ENCODE results near the gene GPX4. TPM values are rescaled to one million over a fixed set of nuclear protein-coding genes. Genes with fewer than 3 reads are reported as not detected.

GPX4 gene
- total and polyA plus RNA-seq, 2 experiments from 2014 or later: 351 to 573 TPM

DNA sequence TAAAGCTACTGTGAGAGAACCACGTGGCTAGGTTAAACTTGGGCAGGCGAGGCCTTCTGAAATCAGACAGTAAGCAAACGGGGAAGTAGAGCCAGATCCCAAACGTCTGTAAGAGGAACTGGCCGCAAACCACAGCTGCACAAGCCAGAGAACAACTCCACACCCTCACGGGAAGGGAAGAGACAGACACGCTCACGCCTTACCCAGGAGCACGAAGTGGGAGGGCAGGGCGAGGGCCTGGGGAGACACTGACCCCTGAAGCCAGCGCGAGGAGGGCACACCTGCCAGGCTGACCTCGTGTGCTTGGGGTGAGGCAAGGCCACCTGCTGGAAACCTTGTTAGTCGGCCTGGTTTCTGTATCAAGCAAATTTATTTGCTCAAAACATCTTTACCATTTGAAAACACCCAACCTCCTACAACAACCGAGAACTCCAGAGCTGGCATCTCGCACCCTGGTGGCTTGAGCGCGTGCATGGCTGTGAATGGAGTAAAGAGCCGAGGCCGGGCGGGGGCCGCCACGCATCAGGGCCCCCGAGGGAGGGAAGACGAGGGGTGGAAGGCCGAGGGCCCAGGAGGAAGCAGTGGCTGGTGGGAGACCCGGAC lies 15.9 kb upstream of the GPX4 start:
- Histone ChIP-seq H3F3A (replicated peaks; ENCODE audit: low read depth) (peaks cover 32% of the 10 kb centered on the region; the same call in 1 of the 2 replicates), H3K27ac (ENCODE audit: low read depth) (0 out of 2 replicates have a peak overlapping the region, but pooled peaks have one; percentile 45), H3K36me3 (ENCODE audit: insufficient read depth) (peaks cover 9% of the 10 kb centered on the region; the same call in 1 of the 2 replicates), H3K4me3 (no peak overlapping the region), H3K79me2 (replicated peaks; ENCODE audit: insufficient read depth) (peaks cover 1% of the 10 kb centered on the region), H3K27me3 (ENCODE audit: insufficient read depth) (no peaks in the 10 kb centered on the region), H3K4me2 (no peak overlapping the region), H3K9me2 (ENCODE audit: insufficient read depth) (no peaks in the 10 kb centered on the region), H2AFZ (no peak overlapping the region), H4K20me1 (replicated peaks; ENCODE audit: insufficient read depth) (peaks cover 9% of the 10 kb centered on the region), H3K4me1 (ENCODE audit: insufficient read depth) (no peaks in the 10 kb centered on the region)
- DNase-seq (ENCODE audit: low spot score) (no peak), ATAC-seq (no peak)
- Mint-ChIP-seq H3K27ac (no peak overlapping the region), H3K27me3 (ENCODE audit: insufficient read depth, low read depth, poor library complexity) (peaks cover 16% of the 10 kb centered on the region), H3K4me1 (no peaks in the 10 kb centered on the region), H3K36me3 (ENCODE audit: low read depth) (peaks cover 56% of the 10 kb centered on the region), H3K9me3 (no peaks in the 10 kb centered on the region; the same call in 2 of the 3 replicates), H3K4me3 (no peak overlapping the region; the same call in 2 of the 3 replicates)
- TF ChIP-seq CREB1 (CRISPR knock-in tag; IDR thresholded peaks at IDR 0.05; ENCODE audit: low read depth) (no peak), EZH2 (IDR thresholded peaks at IDR 0.05; ENCODE audit: low read depth, unreplicated experiment) (no peak), POLR2AphosphoS5 (IDR thresholded peaks at IDR 0.05; ENCODE audit: low read depth) (no peak), ZNF331 (CRISPR knock-in tag; IDR thresholded peaks at IDR 0.05; ENCODE audit: low read depth) (no peak), ZNF114 (CRISPR knock-in tag; IDR thresholded peaks at IDR 0.05) (no peak), JUNB (IDR thresholded peaks at IDR 0.05; ENCODE audit: unreplicated experiment) (no peak), EZH2phosphoT487 (IDR thresholded peaks at IDR 0.05; ENCODE audit: unreplicated experiment) (no peak), NANOG (IDR thresholded peaks at IDR 0.05; ENCODE audit: borderline replicate concordance) (no peak), STAT1 (IDR thresholded peaks at IDR 0.05; ENCODE audit: unreplicated experiment) (no peak)
- TF ChIP-seq, protein P1, sequence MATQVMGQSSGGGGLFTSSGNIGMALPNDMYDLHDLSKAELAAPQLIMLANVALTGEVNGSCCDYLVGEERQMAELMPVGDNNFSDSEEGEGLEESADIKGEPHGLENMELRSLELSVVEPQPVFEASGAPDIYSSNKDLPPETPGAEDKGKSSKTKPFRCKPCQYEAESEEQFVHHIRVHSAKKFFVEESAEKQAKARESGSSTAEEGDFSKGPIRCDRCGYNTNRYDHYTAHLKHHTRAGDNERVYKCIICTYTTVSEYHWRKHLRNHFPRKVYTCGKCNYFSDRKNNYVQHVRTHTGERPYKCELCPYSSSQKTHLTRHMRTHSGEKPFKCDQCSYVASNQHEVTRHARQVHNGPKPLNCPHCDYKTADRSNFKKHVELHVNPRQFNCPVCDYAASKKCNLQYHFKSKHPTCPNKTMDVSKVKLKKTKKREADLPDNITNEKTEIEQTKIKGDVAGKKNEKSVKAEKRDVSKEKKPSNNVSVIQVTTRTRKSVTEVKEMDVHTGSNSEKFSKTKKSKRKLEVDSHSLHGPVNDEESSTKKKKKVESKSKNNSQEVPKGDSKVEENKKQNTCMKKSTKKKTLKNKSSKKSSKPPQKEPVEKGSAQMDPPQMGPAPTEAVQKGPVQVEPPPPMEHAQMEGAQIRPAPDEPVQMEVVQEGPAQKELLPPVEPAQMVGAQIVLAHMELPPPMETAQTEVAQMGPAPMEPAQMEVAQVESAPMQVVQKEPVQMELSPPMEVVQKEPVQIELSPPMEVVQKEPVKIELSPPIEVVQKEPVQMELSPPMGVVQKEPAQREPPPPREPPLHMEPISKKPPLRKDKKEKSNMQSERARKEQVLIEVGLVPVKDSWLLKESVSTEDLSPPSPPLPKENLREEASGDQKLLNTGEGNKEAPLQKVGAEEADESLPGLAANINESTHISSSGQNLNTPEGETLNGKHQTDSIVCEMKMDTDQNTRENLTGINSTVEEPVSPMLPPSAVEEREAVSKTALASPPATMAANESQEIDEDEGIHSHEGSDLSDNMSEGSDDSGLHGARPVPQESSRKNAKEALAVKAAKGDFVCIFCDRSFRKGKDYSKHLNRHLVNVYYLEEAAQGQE (IDR thresholded peaks at IDR 0.05; ENCODE audit: unreplicated experiment): no peak
- TF ChIP-seq, protein P2, sequence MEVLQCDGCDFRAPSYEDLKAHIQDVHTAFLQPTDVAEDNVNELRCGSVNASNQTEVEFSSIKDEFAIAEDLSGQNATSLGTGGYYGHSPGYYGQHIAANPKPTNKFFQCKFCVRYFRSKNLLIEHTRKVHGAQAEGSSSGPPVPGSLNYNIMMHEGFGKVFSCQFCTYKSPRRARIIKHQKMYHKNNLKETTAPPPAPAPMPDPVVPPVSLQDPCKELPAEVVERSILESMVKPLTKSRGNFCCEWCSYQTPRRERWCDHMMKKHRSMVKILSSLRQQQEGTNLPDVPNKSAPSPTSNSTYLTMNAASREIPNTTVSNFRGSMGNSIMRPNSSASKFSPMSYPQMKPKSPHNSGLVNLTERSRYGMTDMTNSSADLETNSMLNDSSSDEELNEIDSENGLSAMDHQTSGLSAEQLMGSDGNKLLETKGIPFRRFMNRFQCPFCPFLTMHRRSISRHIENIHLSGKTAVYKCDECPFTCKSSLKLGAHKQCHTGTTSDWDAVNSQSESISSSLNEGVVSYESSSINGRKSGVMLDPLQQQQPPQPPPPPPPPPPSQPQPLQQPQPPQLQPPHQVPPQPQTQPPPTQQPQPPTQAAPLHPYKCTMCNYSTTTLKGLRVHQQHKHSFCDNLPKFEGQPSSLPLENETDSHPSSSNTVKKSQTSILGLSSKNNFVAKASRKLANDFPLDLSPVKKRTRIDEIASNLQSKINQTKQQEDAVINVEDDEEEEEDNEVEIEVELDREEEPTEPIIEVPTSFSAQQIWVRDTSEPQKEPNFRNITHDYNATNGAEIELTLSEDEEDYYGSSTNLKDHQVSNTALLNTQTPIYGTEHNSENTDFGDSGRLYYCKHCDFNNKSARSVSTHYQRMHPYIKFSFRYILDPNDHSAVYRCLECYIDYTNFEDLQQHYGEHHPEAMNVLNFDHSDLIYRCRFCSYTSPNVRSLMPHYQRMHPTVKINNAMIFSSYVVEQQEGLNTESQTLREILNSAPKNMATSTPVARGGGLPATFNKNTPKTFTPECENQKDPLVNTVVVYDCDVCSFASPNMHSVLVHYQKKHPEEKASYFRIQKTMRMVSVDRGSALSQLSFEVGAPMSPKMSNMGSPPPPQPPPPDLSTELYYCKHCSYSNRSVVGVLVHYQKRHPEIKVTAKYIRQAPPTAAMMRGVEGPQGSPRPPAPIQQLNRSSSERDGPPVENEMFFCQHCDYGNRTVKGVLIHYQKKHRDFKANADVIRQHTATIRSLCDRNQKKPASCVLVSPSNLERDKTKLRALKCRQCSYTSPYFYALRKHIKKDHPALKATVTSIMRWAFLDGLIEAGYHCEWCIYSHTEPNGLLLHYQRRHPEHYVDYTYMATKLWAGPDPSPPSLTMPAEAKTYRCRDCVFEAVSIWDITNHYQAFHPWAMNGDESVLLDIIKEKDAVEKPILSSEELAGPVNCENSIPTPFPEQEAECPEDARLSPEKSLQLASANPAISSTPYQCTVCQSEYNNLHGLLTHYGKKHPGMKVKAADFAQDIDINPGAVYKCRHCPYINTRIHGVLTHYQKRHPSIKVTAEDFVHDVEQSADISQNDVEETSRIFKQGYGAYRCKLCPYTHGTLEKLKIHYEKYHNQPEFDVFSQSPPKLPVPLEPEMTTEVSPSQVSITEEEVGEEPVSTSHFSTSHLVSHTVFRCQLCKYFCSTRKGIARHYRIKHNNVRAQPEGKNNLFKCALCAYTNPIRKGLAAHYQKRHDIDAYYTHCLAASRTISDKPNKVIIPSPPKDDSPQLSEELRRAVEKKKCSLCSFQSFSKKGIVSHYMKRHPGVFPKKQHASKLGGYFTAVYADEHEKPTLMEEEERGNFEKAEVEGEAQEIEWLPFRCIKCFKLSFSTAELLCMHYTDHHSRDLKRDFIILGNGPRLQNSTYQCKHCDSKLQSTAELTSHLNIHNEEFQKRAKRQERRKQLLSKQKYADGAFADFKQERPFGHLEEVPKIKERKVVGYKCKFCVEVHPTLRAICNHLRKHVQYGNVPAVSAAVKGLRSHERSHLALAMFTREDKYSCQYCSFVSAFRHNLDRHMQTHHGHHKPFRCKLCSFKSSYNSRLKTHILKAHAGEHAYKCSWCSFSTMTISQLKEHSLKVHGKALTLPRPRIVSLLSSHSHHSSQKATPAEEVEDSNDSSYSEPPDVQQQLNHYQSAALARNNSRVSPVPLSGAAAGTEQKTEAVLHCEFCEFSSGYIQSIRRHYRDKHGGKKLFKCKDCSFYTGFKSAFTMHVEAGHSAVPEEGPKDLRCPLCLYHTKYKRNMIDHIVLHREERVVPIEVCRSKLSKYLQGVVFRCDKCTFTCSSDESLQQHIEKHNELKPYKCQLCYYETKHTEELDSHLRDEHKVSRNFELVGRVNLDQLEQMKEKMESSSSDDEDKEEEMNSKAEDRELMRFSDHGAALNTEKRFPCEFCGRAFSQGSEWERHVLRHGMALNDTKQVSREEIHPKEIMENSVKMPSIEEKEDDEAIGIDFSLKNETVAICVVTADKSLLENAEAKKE (CRISPR knock-in tag; IDR thresholded peaks at IDR 0.05): no peak
- TF ChIP-seq, protein P3, sequence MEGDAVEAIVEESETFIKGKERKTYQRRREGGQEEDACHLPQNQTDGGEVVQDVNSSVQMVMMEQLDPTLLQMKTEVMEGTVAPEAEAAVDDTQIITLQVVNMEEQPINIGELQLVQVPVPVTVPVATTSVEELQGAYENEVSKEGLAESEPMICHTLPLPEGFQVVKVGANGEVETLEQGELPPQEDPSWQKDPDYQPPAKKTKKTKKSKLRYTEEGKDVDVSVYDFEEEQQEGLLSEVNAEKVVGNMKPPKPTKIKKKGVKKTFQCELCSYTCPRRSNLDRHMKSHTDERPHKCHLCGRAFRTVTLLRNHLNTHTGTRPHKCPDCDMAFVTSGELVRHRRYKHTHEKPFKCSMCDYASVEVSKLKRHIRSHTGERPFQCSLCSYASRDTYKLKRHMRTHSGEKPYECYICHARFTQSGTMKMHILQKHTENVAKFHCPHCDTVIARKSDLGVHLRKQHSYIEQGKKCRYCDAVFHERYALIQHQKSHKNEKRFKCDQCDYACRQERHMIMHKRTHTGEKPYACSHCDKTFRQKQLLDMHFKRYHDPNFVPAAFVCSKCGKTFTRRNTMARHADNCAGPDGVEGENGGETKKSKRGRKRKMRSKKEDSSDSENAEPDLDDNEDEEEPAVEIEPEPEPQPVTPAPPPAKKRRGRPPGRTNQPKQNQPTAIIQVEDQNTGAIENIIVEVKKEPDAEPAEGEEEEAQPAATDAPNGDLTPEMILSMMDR (conservative IDR thresholded peaks at IDR 0.05; ENCODE audit: low read depth in 2 of 2): no peak
- TF ChIP-seq, protein P4, sequence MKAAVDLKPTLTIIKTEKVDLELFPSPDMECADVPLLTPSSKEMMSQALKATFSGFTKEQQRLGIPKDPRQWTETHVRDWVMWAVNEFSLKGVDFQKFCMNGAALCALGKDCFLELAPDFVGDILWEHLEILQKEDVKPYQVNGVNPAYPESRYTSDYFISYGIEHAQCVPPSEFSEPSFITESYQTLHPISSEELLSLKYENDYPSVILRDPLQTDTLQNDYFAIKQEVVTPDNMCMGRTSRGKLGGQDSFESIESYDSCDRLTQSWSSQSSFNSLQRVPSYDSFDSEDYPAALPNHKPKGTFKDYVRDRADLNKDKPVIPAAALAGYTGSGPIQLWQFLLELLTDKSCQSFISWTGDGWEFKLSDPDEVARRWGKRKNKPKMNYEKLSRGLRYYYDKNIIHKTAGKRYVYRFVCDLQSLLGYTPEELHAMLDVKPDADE (IDR thresholded peaks at IDR 0.05): no peak
